Measurements from ENCODE around the gene KCTD15.

KCTD15 gene

DNA sequence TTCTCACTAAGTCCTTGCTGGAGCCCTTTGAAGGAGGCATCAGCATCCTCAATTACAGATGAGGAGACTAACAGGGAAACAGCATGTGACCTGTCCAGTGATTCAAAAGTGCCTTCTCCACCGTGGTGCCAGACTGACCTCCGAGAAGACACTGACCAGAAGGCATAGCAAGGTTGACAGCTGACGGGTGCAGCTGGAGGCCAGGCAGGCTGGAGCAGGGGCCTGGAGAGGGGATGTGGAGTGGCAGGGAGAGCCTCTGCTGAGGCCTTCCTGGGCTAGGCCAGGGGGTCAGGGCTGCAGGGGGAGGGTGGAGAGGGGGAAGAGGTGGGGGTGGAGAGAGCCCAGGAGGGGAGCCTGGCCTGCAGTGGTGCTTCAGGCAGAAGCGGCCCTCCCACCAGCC lies 66.3 kb downstream of the KCTD15 start:
- DNase-seq = no peak

DNA sequence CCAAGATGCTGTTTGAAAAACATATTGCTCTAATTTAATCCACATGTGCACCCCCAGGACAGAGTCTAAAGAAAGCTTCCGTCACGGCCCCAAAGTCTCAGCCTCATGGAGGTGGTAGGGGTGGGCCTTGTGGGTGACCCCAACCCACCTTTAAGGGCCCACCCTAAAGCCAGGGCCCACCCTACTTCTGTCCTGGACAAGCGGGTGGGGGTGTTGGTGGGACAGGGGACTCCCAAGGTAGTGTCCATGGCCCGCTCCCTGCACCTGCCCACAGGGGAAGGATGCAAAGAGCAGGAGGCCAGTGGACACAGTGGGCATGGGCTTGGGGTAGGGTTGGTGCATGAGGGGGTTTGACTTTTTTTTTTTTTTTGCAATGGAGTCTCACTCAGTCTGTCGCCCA lies 66.8 kb downstream of the KCTD15 start:
- no peak for DNase-seq

GRCh38 chr19:33864311-33864850 lies 67.7 kb downstream of the KCTD15 start:
- DNase-seq = no peak

GRCh38 chr19:33865306-33865705 lies 68.6 kb downstream of the KCTD15 start:
- no peak for DNase-seq
